Uterus (tissue), 4 donors: Measurements from ENCODE around the gene GPANK1. TPM values are rescaled to one million over a fixed set of nuclear protein-coding genes. Genes with fewer than 3 reads are reported as not detected.

Source experiments
- DNase-seq, 2 donors: peaks; one replicate each; pipeline ENCODE4 v3.0.0-alpha.2; 2019 to 2020
- H3K27ac ChIP-seq, 2 donors: fragments of 200-600 bp; sonication (generic); 1 replicate in 1 of 2; 2 replicates in 1 of 2; pipeline ENCODE4 v1.5.1; 2016 to 2018
- H3K27me3 ChIP-seq, 2 donors: fragments of 200-600 bp; sonication (generic); one replicate each; pipeline ENCODE4 v1.5.1; 2018 to 2019; ENCODE audit warnings: control low read depth in 1 of 2
- H3K36me3 ChIP-seq, 2 donors: fragments of 200-600 bp; sonication (generic); one replicate each; pipeline ENCODE4 v1.5.1; 2019; ENCODE audit warnings: control low read depth in 1 of 2
- H3K4me1 ChIP-seq, 2 donors: fragments of 200-600 bp; sonication (generic); one replicate each; pipeline ENCODE4 v1.5.1; 2018 to 2019; ENCODE audit warnings: control low read depth in 1 of 2
- H3K4me3 ChIP-seq, 2 donors: fragments of 200-600 bp; sonication (generic); 1 replicate in 1 of 2; 2 replicates in 1 of 2; pipeline ENCODE4 v1.5.1; 2018 to 2019; ENCODE audit warnings: mild to moderate bottlenecking in 1 of 2
- H3K9me3 ChIP-seq, 2 donors: fragments of 200-600 bp; sonication (generic); one replicate each; pipeline ENCODE4 v1.5.1; 2019; ENCODE audit warnings: control low read depth in 1 of 2
- CTCF ChIP-seq, 4 experiments: fragments of 200-600 bp in 2 of 4; fragments of 450-650 bp in 2 of 4; sonication (generic) in 2 of 4; IDR thresholded peaks; one replicate each; pipeline ENCODE4 v1.5.1; 2016 to 2019; ENCODE audit warnings: antibody characterized with exemption in 4 of 4, mild to moderate bottlenecking in 2 of 4, moderate library complexity in 1 of 4
- POLR2A ChIP-seq, 2 donors: fragments of 450-650 bp; IDR thresholded peaks; one replicate each; pipeline ENCODE4 v1.6.1; 2016; ENCODE audit warnings: antibody characterized with exemption in 2 of 2, mild to moderate bottlenecking in 1 of 2, moderate library complexity in 1 of 2
- intact Hi-C: fragments of 100-400 bp; cut with DNase I; formaldehyde crosslinking; loops from one replicate; pipeline ENCODE4 v1.15.1; 2023; ENCODE audit warnings: low total_unique reads
- total RNA-seq, 4 donors: library from RNA; depleted of rRNA in 3 of 4; stranded (reverse); fragments of >200 nt in 3 of 4; gene quantifications; one replicate each; pipeline versions ENCODE4 v1.1.0 to v1.2.4, GENCODE V29; 2014 to 2023
- donor health status: DM: yes; HTN: yes; CAD: no.

Gene GPANK1
- total RNA-seq, 4 donors from 2014 or later = 5.1 to 25.6 (median 15.4) TPM

DNA sequence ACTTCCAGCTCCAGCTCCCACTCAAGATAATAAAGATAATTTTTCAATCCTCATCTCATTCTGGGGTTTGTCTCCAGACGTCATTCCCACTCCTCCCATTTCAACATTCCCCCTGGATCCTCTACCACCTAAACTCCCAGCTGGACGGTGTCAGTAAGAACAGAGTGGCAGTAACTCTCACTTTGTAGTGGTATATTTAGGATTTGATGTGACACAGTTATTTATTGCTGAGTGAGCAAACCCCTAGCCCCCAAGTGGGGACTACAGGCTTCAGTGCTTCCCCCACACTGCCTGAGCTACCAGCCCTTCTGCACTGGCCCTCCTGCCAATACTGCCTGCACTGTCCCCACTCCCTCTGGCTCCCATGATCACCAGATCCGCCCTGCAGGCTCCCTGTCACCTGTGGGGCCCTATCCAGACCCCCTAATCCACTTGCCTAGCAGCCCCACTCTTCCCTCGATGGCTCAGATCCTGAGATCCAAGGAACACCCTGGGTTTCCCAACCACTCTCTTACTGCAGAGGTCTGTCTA, 6.6 kb downstream of the GPANK1 start:
- Histone ChIP-seq H3K27ac (no peak overlapping the region), H3K9me3 (no peaks in the 10 kb centered on the region), H3K36me3 (no peaks in the 10 kb centered on the region), H3K4me3 (no peak overlapping the region), H3K27me3 (no peaks in the 10 kb centered on the region), H3K4me1 (peaks cover 11 to 16% of the 10 kb centered on the region in 2 donors)
- TF ChIP-seq CTCF (IDR thresholded peaks at IDR 0.05) = no peak
- no peak for TF ChIP-seq POLR2A (IDR thresholded peaks at IDR 0.05)
- intact Hi-C loops = no loop called here
- DNase-seq = no peak

DNA sequence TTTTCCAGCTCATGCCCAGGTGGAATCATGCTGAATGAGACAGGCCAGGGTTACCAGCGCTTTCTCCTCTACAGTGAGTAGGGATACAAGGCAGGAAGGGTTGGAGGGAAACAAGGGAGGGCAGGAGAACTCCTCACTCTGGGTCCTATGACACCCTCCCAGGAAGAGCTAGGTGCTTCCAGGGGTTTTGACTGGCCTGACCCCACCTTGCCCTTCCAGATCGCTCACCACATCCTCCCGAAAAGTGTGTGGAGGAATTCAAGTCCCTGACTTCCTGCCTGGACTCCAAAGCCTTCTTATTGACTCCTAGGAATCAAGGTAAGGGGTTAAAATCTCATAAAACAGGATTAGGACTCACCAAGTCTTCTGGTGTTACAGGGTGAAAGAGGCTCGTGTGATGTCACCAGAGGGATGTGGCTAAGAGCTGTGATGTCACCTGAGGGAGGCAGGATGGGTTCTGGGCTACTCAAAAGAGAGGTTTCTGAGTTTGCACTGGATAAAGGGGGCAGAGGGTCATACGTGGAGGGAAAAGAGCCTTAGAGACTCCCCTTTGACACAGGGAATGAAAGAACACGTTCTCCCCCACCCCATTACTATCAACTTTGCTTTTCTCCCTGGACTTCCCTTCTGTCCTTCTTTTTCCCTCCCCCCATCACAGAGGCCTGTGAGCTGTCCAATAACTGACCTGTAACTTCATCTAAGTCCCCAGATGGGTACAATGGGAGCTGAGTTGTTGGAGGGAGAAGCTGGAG, 7.2 kb downstream of the GPANK1 start:
- Histone ChIP-seq H3K27ac (no peak overlapping the region), H3K9me3 (no peaks in the 10 kb centered on the region), H3K27me3 (no peaks in the 10 kb centered on the region), H3K4me1 (peaks cover 11 to 16% of the 10 kb centered on the region in 2 donors), H3K36me3 (no peaks in the 10 kb centered on the region), H3K4me3 (no peak overlapping the region)
- TF ChIP-seq CTCF (IDR thresholded peaks at IDR 0.05) = no peak
- TF ChIP-seq POLR2A (IDR thresholded peaks at IDR 0.05) = no peak
- DNase-seq = no peak
- intact Hi-C loops = no loop called here

DNA sequence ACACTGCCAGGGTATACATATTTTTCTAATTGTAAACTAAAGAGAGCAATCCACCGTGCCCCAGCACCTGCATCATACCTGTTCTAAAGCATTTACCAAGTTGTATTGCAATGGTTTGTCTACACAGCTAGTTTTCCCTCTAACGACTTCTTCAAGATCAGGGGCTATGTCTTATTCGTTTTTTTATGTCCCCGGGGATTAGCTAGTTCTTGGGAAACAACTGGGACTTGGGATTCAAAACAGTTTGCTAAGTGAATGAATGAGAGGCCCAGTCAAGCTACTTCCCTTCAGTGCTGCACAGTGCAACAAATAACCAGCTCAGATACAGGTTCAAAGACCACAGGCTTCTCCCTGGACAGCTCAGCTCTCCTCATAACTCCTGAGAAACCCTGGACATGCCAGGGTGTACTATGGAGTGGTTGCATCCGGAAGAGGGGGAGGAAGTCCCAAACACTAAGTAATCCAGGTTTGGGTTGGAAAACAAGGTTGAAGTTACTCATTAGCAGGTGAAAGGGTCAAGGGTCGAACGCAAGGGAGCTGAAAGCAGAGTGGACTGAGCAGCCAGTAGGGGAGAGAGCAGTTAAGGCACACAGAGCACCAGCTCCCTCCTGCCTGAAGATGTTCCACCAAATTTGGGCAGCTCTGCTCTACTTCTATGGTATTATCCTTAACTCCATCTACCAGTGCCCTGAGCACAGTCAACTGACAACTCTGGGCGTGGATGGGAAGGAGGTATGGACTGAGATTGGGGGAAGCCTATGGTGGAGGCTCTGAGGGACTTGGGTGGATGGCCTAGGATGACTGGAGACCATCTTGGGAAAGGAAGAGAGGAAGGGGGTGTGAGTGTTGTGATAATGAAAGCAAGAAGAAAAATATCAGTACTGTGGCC, 9.2 kb downstream of the GPANK1 start, which contains the start of gene APOM:
Gene APOM (plus strand): TSS at position 546 of the 889 bp plus-strand sequence. CDS start 73 bp downstream, at position 619.
- Histone ChIP-seq H3K27ac (no peak within 1 kb of the TSS), H3K4me3 (no peak within 1 kb of the TSS), H3K36me3 (no peaks in the 10 kb centered on the region), H3K27me3 (no peaks in the 10 kb centered on the region), H3K4me1 (peaks cover 11 to 16% of the 10 kb centered on the region in 2 donors), H3K9me3 (no peaks in the 10 kb centered on the region)
- no peak for TF ChIP-seq CTCF (IDR thresholded peaks at IDR 0.05)
- no peak for TF ChIP-seq POLR2A (IDR thresholded peaks at IDR 0.05)
- DNase-seq = no peak
- intact Hi-C loops = no loop called here

DNA sequence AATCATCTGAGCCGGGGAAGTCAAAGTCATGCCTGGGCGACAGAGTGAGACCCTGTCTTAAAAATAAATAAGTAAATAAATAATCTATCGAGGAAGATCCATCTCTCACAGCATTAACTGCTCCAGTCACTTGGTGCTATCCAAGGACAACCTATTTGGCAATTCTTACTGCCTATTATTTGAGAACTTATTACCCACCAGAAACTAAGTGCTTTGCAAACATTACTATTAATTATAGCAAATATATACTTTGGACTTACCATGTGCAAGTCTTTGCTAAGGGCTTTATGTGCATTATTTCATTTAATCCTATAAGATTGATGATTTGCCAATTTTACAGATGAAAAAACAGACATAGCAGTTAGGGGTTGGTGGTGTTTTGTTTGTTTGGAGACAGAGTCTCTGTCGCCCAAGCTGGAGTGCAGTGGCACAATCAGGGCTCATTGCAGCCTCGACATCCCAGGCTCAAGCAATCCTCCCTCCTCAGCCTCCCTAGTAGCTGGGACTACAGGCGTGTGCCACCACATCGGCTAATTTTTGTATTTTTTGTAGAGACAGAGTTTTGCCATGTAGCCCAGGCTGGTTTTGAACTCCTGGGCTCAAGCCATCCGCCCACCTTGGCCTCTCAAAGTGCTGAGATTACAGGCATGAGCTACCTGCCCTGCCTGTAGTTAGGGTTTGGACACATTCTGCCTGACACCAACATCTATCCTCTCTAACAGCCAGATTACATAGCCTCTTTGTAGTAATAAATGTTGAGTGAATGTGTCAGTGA, 10.0 kb downstream of the GPANK1 start:
- peaks cover 11 to 16% of the 10 kb centered on the region in 2 donors for H3K4me1 ChIP-seq
- H3K4me3 ChIP-seq = no peak overlapping the region
- no peaks in the 10 kb centered on the region for H3K9me3 ChIP-seq
- no peak for DNase-seq
- intact Hi-C loops = no loop called here
- no peaks in the 10 kb centered on the region for H3K27me3 ChIP-seq
- no peak for TF ChIP-seq POLR2A (IDR thresholded peaks at IDR 0.05)
- no peak for TF ChIP-seq CTCF (IDR thresholded peaks at IDR 0.05)
- no peaks in the 10 kb centered on the region for H3K36me3 ChIP-seq
- no peak overlapping the region for H3K27ac ChIP-seq
